Bronchial epithelial cell (primary cell): Measurements from ENCODE around the gene TRPM6. TPM values are rescaled to one million over a fixed set of nuclear protein-coding genes. Genes with fewer than 3 reads are reported as not detected.
A peak's percentile ranks its signal among the peaks of the same experiment; 100 is the strongest.

Source experiments
- DNase-seq: peaks from one replicate; pipeline ENCODE4 v3.0.0-alpha.2; 2010; ENCODE audit warnings: low read depth
- FAIRE-seq: peaks from 2 replicates; lab custom pipeline; 2011; peaks lifted over from hg19 to GRCh38; lab: Jason Lieb, UNC
- H3K27me3 ChIP-seq: 2 replicates; pipeline ENCODE4 v1.5.1; 2011; ENCODE audit warnings: low read length; ENCODE audit not compliant: control insufficient read depth, insufficient read depth
- H3K36me3 ChIP-seq: 2 replicates; pipeline ENCODE4 v1.5.1; 2011; ENCODE audit warnings: low read length; ENCODE audit not compliant: control insufficient read depth, insufficient read depth
- H3K4me3 ChIP-seq: 2 replicates; pipeline ENCODE4 v1.5.1; 2011; ENCODE audit warnings: mild to moderate bottlenecking, low read depth, low read length, control low read depth
- total RNA-seq: library from RNA; depleted of rRNA; stranded (reverse); fragments of >200 nt; gene quantifications from 2 replicates; pipeline ENCODE4 v1.2.1, GENCODE V29; 2014
- TF ChIP-seq, protein P1 (sequence below): IDR thresholded peaks from 2 replicates; pipeline ENCODE4 v1.5.1; 2011; ENCODE audit warnings: mild to moderate bottlenecking, moderate library complexity, low read length, control low read depth, inconsistent platforms; ENCODE audit not compliant: insufficient read depth, severe bottlenecking

TRPM6 gene
- total RNA-seq, 1 donor from 2014 or later = under 0.01 TPM

DNA sequence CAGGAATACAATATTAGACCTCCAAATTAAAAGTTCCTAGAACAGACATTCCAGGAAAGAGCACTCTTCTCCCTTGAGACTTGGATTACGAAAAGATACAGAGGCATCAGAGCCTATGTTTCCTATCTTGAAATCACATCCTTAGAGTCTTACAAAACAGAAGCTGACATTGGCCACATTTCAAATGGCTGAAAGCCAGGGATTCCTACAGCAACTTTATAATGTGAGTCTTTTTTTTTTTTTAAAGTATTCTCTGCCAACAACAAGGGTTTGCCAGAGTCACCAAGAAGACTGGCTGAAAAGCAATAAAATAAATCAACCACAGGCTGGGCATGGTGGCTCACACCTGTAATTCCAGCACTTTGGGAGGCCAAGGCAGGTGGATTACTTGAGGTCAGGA, 63.1 kb downstream of the TRPM6 start:
- TF ChIP-seq, protein P1, sequence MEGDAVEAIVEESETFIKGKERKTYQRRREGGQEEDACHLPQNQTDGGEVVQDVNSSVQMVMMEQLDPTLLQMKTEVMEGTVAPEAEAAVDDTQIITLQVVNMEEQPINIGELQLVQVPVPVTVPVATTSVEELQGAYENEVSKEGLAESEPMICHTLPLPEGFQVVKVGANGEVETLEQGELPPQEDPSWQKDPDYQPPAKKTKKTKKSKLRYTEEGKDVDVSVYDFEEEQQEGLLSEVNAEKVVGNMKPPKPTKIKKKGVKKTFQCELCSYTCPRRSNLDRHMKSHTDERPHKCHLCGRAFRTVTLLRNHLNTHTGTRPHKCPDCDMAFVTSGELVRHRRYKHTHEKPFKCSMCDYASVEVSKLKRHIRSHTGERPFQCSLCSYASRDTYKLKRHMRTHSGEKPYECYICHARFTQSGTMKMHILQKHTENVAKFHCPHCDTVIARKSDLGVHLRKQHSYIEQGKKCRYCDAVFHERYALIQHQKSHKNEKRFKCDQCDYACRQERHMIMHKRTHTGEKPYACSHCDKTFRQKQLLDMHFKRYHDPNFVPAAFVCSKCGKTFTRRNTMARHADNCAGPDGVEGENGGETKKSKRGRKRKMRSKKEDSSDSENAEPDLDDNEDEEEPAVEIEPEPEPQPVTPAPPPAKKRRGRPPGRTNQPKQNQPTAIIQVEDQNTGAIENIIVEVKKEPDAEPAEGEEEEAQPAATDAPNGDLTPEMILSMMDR = no peak
- H3K4me3 ChIP-seq = no peak overlapping the region
- FAIRE-seq = no peak
- H3K36me3 ChIP-seq = no peaks in the 10 kb centered on the region
- DNase-seq = peak; percentile 36
- H3K27me3 ChIP-seq = no peaks in the 10 kb centered on the region

DNA sequence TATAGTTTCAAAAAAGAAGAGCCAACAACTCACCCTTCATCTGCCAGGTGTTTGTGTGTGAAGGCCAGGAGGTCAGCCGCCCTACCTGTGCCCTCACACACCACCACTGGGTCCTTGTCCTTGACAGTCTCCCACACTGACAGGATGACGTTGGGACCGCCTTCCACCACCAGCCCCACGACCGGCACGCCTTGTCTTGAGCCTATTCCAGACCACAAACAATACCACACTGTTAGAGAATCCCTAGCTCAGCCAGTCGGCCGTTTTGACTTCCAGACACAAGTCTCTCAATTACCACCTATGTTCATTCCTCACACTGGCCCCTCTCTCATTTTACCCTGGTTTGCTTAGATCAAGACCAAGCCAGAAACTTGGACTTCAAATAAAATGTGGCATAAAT, 66.1 kb downstream of the TRPM6 start:
- Histone ChIP-seq H3K4me3 (no peak overlapping the region), H3K27me3 (no peaks in the 10 kb centered on the region), H3K36me3 (no peaks in the 10 kb centered on the region)
- FAIRE-seq (no peak), DNase-seq (no peak)
- TF ChIP-seq, protein P1 = no peak

DNA sequence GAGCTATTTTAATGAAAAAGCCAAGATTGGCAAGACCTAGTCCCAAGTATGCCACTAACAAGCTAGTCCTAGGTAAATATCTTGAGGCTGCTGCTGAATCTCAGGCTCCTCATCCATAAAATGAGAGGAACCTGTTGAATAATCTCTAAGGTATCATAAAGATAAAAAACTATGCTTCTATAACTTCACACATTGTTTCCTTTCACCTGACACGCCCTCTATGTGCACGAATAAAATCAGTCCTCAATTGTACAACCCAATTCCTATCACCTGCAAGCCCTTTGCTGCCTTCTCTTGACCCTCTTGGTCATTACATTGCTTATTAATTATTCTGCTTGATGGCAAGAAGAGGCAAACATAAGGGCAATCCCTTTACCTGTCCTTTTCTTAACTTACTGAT, 69.9 kb downstream of the TRPM6 start:
- no peaks in the 10 kb centered on the region for H3K27me3 ChIP-seq
- FAIRE-seq = no peak

DNA sequence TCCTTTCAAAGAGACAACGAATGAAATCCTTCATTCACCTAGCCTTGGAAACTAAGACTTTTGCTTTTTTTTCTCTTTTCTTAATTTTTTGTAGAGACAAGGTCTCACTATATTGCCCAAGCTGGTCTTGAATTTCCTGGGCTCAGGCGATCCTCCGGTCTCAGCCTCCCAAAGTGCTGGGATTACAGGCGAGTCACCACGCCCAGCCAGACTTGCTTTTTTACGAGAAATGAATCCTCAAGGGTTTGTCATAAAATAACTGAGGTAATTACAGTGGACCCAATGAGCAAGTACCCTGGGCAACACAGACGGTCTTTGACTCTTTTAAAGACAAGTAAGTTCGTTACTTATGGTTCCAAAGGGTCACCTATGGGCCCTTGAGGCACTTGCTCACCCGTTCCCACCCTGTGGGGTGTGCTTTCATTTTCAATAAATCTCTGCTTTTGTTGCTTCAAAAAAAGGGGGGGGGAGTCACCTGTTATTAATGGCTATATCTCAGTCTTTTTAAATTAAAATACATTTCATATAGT, 70.4 kb downstream of the TRPM6 start:
- no peak for DNase-seq
- H3K36me3 ChIP-seq = no peaks in the 10 kb centered on the region
- TF ChIP-seq, protein P1 = no peak
- FAIRE-seq = no peak
- no peak overlapping the region for H3K4me3 ChIP-seq
- no peaks in the 10 kb centered on the region for H3K27me3 ChIP-seq

More for the DNA sequence above, 69.9 kb downstream of the TRPM6 start:
- no peak for DNase-seq
- Histone ChIP-seq H3K36me3 (no peaks in the 10 kb centered on the region), H3K4me3 (no peak overlapping the region)
- TF ChIP-seq, protein P1 = no peak

DNA sequence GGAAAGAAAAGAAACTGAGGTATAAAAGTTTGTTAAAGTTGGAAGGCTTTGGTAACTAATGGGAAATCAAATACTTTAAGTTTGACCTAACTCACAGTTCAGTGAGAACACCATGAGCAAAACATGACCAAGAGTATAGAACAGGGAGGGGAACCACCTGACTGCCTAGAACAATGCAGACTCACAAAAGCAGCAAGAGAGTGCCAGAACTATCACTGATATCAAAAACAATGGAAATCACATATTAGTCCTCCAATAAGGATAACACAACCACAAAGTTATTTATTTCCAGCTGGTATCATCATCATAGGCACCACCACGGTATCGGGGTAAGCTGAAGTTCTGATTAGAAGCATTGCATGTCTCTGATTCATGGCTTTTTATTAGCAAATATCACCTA, 77.5 kb downstream of the TRPM6 start:
- peak; percentile 23 for FAIRE-seq
- no peak for DNase-seq
- H3K36me3 ChIP-seq = no peaks in the 10 kb centered on the region
- H3K4me3 ChIP-seq = no peak overlapping the region
- no peaks in the 10 kb centered on the region for H3K27me3 ChIP-seq
- TF ChIP-seq, protein P1 = no peak

DNA sequence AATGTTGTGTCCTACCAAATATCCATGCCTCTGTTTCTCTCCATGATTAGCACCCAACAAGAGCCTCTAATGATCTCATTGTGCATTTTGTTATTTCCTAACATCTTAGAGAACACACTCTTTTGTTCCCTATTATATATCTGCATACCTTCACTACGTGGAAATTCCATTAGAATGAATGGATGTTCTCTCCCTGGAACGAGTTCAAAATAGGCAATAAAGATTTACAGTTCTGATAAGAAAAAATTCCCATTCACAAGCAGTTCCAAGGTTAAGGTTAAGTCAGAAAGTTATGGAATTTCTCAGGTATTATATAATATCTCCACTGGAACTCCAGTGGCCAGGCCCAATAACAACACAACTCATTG, 83.7 kb downstream of the TRPM6 start:
- no peaks in the 10 kb centered on the region for H3K36me3 ChIP-seq
- DNase-seq = peak; percentile 67
- FAIRE-seq = no peak
- TF ChIP-seq, protein P1 = no peak
- no peak overlapping the region for H3K4me3 ChIP-seq
- H3K27me3 ChIP-seq = no peaks in the 10 kb centered on the region
